DND-41 (cell line): Measurements from ENCODE around the gene A1BG.

Experiments
- ATAC-seq: fragments of 200-7000 bp; cut with Tn5 transposase; 3 replicates; pipeline ENCODE4 v1.9.1; 2021; ENCODE audit warnings: low read depth; ENCODE audit not compliant: insufficient read depth
- DNase-seq: peaks from one replicate; pipeline ENCODE4 v3.0.0-alpha.2; 2020
- H2AFZ ChIP-seq: 2 replicates; pipeline ENCODE4 v1.6.0; 2012; ENCODE audit warnings: low read depth, low read length
- H3K27ac ChIP-seq: 2 replicates; pipeline ENCODE4 v1.5.1; 2012; ENCODE audit warnings: low read length, inconsistent platforms
- H3K27me3 ChIP-seq: fragments of 200-600 bp; sonication (generic); 2 replicates; pipeline ENCODE4 v1.6.0; 2012; ENCODE audit warnings: low read length, mild to moderate bottlenecking, inconsistent platforms; ENCODE audit not compliant: insufficient read depth, poor library complexity
- H3K36me3 ChIP-seq: 2 replicates; pipeline ENCODE4 v1.5.1; 2012; ENCODE audit warnings: low read length, inconsistent platforms; ENCODE audit not compliant: insufficient read depth
- H3K4me1 ChIP-seq: 2 replicates; pipeline ENCODE4 v1.5.1; 2012; ENCODE audit warnings: mild to moderate bottlenecking, low read length; ENCODE audit not compliant: insufficient read depth
- H3K4me2 ChIP-seq: 2 replicates; pipeline ENCODE4 v1.6.0; 2012; ENCODE audit warnings: mild to moderate bottlenecking, moderate library complexity, low read length, inconsistent platforms; ENCODE audit not compliant: insufficient read depth
- H3K4me3 ChIP-seq, 2 experiments: fragments of 200-600 bp in 1 of 2; shearing (Covaris generic) in 1 of 2; 2 replicates each; pipeline ENCODE4 v1.5.1; 2012 to 2016; ENCODE audit warnings: inconsistent platforms in 2 of 2, low read length in 2 of 2, mild to moderate bottlenecking in 2 of 2, low read depth in 1 of 2, moderate library complexity in 1 of 2
- H3K79me2 ChIP-seq: 2 replicates; pipeline ENCODE4 v1.6.0; 2012; ENCODE audit warnings: low read length, inconsistent platforms; ENCODE audit not compliant: insufficient read depth
- H3K9ac ChIP-seq: 2 replicates; pipeline ENCODE4 v1.6.0; 2012; ENCODE audit warnings: low read depth, mild to moderate bottlenecking, inconsistent platforms, low read length, moderate library complexity
- H3K9me3 ChIP-seq: 2 replicates; pipeline ENCODE4 v1.5.1; 2012; ENCODE audit warnings: low read length, moderate library complexity, mild to moderate bottlenecking, inconsistent platforms; ENCODE audit not compliant: insufficient read depth, severe bottlenecking
- H4K20me1 ChIP-seq: 2 replicates; pipeline ENCODE4 v1.6.0; 2012; ENCODE audit warnings: low read length; ENCODE audit not compliant: insufficient read depth
- CTCF ChIP-seq: IDR thresholded peaks from 2 replicates; pipeline ENCODE4 v1.5.1; 2012; ENCODE audit warnings: borderline replicate concordance, low read length, moderate library complexity, mild to moderate bottlenecking; ENCODE audit not compliant: poor library complexity, severe bottlenecking; ENCODE audit errors: extremely low read depth
- EZH2 ChIP-seq: IDR thresholded peaks from 3 replicates; pipeline ENCODE4 v1.6.1; 2012; ENCODE audit warnings: borderline replicate concordance, low read depth, mild to moderate bottlenecking, moderate library complexity, low read length, inconsistent platforms; ENCODE audit not compliant: severe bottlenecking

The A1BG gene

GRCh38 chr19:58393725-58394033 is 40.4 kb upstream of the A1BG start:
- DNase-seq (no peak), ATAC-seq (no peak)
- no peak overlapping the region for H2AFZ ChIP-seq
- peaks cover 48% of the 10 kb centered on the region for H4K20me1 ChIP-seq
- no peak overlapping the region for H3K4me3 ChIP-seq
- peaks cover 20% of the 10 kb centered on the region for H3K4me1 ChIP-seq
- no peak for TF ChIP-seq EZH2
- TF ChIP-seq CTCF = no peak
- no peak overlapping the region for H3K4me2 ChIP-seq
- H3K27ac ChIP-seq = no peak overlapping the region
- no peaks in the 10 kb centered on the region for H3K27me3 ChIP-seq
- peaks cover 39% of the 10 kb centered on the region for H3K79me2 ChIP-seq
- H3K36me3 ChIP-seq = peaks cover 69% of the 10 kb centered on the region
- no peak overlapping the region for H3K9ac ChIP-seq
- H3K9me3 ChIP-seq = no peaks in the 10 kb centered on the region

DNA sequence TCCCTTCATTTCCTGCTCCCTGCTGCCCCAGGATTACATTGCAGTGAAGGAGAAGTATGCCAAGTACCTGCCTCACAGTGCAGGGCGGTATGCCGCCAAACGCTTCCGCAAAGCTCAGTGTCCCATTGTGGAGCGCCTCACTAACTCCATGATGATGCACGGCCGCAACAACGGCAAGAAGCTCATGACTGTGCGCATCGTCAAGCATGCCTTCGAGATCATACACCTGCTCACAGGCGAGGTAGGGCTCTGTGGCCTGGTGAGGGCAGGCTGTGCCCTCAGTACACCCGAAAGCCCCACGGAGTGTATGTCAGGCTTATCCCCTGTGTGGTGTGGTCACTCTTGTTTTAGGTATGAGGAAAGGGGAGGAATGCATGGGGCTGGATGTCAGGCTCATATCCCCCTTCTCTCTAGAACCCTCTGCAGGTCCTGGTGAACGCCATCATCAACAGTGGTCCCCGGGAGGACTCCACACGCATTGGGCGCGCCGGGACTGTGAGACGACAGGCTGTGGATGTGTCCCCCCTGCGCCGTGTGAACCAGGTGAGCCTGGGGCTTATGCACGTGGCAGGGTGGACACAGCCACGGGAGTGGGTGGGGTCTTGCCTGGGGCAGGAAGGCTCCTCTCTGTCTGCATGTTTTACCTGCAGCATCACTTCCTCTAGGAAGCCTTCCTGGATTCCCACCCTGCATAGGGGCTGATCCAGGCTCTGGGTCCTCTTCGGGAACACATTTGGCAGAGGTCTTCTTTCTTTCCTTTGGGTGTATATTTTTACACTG is 39.8 kb upstream of the A1BG start:
- Histone ChIP-seq H3K27me3 (no peaks in the 10 kb centered on the region), H3K4me3 (no peak overlapping the region), H3K9me3 (no peaks in the 10 kb centered on the region), H3K4me2 (no peak overlapping the region), H3K9ac (no peak overlapping the region), H3K36me3 (peaks cover 74% of the 10 kb centered on the region), H3K27ac (no peak overlapping the region), H4K20me1 (peaks cover 52% of the 10 kb centered on the region), H3K79me2 (peaks cover 44% of the 10 kb centered on the region), H3K4me1 (peaks cover 26% of the 10 kb centered on the region), H2AFZ (no peak overlapping the region)
- TF ChIP-seq EZH2 = no peak
- TF ChIP-seq CTCF = no peak
- DNase-seq = no peak
- no peak for ATAC-seq

- Histone ChIP-seq H3K4me1 (peaks cover 46% of the 10 kb centered on the region), H4K20me1 (peaks cover 36% of the 10 kb centered on the region), H3K36me3 (peaks cover 54% of the 10 kb centered on the region), H3K9me3 (no peaks in the 10 kb centered on the region), H3K4me3 (peak overlapping the region; percentile 75 to 92; a peak in 3 of 4 replicates), H3K27ac (peak overlapping the region; percentile 73), H3K9ac (peak overlapping the region; percentile 99), H3K4me2 (peak overlapping the region; percentile 92), H2AFZ (no peak overlapping the region), H3K27me3 (no peaks in the 10 kb centered on the region), H3K79me2 (peaks cover 70% of the 10 kb centered on the region)
- TF ChIP-seq CTCF = no peak
- no peak for TF ChIP-seq EZH2
- ATAC-seq (no peak), DNase-seq (no peak)
These were observed 34.9 kb upstream of the A1BG start for GRCh38 chr19:58388175-58388526.
